GM12873 (cell line): Measurements from ENCODE around the gene FYCO1.

Source experiments
- CTCF ChIP-seq: IDR thresholded peaks from 2 replicates; pipeline ENCODE4 v1.5.1; 2012; ENCODE audit warnings: low read depth, mild to moderate bottlenecking, moderate library complexity, low read length, control low read depth; ENCODE audit not compliant: insufficient read depth; ENCODE audit errors: missing control alignments

FYCO1 gene

DNA sequence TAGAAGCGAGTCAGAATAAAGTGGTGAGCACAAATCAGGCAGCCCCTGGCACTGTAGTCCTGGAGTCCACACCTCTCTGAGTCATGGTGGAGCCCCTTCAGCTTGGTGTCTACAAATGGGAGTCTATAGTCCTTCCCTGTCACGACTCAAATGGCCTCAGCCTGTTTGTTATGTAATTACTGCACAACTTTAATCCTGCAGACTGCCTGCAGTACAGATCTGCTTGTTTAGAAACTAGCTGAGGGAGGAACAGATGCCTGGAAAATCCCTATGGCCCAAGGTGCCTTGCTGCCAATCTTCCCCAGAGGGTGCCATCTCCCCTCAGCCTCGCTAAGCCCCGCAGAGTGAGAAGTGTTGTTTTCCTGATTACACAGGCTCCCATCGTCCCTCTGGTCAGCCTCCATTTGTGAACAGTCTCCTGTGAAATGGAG lies 56.3 kb downstream of the FYCO1 start:
- TF ChIP-seq CTCF = no peak

GRCh38 chr3:45938864-45939263 lies 56.8 kb downstream of the FYCO1 start:
- peak; percentile 98 for TF ChIP-seq CTCF

GRCh38 chr3:45938043-45938435 lies 57.6 kb downstream of the FYCO1 start:
- no peak for TF ChIP-seq CTCF

DNA sequence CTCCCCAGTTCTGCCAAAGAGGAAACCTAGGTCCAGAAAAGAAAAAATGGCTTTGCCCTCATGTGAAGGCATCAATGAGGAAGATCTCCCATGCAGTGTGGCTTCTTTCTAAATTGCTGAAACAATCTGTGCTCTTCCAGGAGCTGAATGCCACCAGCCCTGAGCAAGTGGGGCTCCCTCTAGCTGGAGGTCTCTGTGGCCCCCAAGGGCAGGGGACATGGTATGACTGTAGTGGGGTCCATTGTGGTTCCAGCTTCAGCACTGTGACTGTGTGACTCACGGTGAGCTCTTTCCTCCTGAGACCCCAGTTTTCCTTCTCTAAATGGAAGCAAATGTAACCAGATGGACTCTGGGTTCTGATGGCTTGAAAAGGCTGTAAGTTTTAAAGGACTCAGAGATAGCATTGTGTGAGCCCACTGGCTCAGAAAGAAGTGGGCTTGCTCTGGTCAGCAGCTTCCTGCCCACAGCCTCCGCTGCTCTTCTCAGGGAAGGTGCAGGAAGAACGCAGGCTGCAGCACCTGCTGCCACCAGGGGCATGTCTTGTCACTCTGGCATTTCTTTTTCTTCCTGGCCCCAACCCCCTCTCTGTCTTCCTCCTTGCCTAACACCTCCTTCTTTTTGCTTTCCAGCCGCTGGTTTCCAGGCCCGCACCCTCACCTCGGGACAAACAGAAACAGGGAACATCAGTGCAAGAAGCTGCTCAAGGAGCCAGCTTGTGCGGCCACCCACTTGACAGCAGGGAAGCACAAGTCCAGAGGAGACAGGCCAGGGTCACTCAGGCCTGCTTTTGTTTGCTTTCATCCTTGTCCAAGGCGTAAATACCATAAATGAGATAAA lies 58.2 kb downstream of the FYCO1 start:
- TF ChIP-seq CTCF = peak; percentile 10

- TF ChIP-seq CTCF = no peak
These were observed 59.4 kb downstream of the FYCO1 start for GRCh38 chr3:45936261-45936660.

DNA sequence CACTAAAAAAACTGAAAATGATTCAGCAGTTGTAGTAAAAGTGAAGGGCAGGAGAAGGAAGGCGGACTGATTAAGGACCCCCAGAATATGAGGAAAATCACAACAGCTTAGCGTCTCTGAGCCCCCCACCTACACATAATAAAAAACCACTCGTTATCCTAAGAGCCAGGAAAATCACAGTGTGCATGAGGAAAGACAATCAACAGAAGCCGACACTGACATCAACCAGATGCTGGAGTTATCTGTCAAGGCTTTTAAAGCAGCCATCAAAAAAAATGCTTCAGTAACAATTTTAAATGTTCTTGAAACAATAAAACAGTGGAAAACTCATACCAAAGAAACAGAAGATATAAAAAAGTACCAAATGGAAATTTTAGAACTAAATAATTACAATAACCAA lies 62.0 kb downstream of the FYCO1 start:
- no peak for TF ChIP-seq CTCF

GRCh38 chr3:45932112-45932511 lies 63.5 kb downstream of the FYCO1 start:
- TF ChIP-seq CTCF = no peak
